ENCODE data around the gene CPM.

Gene CPM

DNA sequence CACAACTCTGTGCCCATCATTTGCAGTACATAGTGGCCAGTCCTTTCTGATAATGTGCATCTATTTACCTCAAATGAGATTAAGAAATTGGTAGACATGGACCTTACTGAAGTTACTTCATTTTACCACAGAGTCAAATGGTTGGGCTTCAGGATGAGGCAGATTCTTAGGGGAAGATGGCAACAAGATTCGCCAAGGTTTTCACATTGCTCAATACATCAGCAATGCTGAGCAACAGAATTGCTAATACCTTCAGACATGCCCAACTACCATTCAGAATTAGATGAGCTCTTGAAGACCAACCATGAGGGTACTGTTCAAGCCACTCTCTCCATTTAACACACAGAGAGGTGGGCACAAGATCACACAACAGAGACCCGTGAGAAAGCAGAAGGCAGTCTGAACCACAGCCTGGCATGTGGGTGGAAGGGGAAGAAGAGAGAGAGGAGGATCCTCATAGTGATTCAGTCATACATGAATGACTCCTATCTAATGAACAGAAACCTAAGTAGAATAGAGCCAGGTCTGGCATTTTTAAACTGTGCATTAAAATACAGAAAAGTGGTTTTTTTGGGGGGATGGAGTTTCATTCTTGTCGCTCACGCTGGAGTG lies 28.5 kb downstream of the CPM start:
- no peak for DNase-seq (ENCODE audit: low read depth)

DNA sequence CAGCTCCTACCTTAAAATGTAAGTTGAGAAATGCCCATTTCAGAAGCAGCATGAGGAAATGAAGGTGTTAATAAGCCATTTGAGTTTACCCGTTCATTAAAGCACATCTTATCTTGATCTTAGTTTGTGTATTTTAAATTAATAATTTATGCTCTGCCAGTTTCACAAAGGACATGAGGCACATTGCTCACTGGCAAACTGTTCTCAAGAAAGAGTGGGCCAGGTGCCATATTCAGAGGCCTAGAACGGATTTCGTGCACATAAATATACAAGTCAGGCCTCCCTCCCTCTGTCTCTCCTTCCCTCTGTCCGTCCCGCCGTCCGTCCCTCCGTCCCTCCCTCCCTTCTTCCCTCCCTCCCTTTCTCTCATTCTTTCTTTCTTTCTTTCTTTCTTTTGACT lies 29.5 kb downstream of the CPM start:
- no peak for DNase-seq (ENCODE audit: low read depth)

DNA sequence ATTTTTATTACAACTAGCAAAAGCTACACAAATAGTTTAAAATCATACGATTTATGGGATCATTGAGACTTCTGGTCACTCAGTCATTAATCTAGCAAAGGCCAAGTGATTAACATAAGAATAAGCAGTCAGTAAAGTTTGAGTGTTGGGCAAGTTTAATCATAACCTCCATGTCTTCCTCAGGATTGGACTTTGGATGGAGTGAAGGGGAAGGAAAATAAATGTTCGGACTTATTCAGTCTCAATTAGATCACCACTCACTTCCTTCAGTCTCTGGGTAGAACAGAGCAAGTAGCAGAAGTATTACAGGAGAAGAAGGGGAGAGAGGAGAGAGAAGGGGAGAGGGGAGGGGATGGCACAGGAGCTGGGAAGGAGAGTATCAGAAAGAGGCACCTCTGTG lies 31.4 kb downstream of the CPM start:
- DNase-seq (ENCODE audit: low read depth), result no peak

DNA sequence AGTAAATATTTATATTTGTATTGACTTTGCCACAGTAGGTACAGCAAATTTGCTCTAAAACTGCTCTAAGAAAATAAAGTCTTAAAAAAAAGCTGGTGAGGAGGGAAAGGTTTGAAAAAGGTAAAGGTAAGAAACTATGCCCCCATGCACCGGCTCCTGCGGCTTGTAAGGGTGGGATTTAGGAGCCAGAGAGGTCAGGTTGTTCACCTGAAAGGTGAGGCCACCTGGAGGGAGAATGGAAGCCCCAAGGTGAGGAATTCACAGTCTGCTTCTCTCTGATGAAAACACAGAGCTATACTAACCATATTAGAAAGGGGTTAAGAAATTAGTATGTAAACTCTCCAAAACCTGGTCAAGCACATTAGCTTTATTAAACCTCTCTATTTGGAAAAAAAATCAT lies 31.8 kb downstream of the CPM start:
- no peak for DNase-seq (ENCODE audit: low read depth)

- DNase-seq (ENCODE audit: low read depth), result no peak
Observed at GRCh38 chr12:68900241-68900640, 32.7 kb downstream of the CPM start.

GRCh38 chr12:68899251-68899771 lies 33.7 kb downstream of the CPM start:
- no peak for DNase-seq (ENCODE audit: low read depth)

- DNase-seq (ENCODE audit: low read depth), result no peak
Observed at GRCh38 chr12:68896881-68897540, 36.0 kb downstream of the CPM start.

DNA sequence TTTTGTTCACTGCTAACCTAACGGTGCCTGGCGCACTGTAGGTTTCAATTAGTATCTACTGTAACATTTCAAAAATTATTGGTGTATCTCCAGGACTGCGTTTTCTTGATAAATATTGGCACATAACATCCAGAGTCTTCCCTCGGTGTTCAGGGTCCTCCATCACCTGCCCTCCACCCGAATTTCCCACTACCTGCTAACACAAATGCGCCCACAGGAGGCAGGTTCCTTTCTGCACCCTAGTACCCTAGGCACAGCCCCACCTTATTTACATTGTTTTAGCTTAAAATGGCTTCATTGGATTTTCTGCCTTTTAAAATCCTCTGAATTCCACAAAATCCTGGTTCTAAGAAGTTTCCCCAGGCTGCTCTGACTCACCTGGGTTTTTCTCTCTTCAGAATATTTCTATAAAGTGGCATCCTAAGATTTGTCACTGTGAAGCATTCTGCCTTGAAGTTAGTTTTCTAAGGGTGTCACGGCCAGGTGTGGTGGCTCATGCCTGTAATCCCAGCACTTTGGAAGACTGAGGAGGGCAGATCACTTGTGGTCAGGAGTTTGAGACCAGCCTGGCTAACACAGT lies 38.6 kb downstream of the CPM start:
- DNase-seq (ENCODE audit: low read depth), result no peak

DNA sequence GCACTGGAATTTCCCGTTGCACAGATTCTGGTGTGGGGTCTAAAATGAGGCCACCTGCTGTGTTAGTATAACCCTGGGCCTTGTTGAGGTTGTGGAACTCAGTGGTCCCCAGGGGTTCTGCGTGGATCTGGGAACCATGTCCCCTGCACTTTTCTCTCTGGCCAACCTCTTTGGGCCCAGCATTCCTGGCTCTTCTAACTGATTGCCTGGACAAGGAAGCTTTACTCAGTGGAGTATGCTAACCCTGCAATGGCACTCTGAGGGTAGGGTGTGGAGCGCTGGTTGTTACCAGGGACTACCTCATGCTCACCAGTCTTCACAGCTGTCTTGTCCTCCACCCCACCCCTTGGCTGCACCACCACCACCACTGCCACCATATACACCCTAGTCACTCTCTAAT lies 39.2 kb downstream of the CPM start:
- DNase-seq (ENCODE audit: low read depth), result no peak

- no peak for DNase-seq (ENCODE audit: low read depth)
Observed at GRCh38 chr12:68893201-68893600, 39.8 kb downstream of the CPM start.

DNA sequence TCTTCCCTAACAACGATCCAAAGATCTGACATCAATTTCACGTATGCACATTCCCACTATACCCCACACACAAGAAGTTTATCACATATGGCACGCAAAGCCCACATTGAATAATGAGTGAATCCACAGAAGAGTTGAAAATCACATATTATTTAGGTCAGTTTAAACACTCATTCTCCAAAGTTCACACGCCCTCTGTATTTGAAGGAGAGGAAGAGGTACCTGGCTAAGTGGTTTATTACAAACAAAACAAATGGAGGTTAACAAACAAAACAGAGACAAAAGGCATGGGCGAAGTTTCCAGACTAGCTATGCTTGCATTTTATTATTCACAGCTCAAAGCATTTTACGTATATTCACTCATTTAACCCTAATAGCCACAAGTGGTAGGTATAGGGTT lies 41.8 kb downstream of the CPM start:
- no peak for DNase-seq (ENCODE audit: low read depth)

- no peak for DNase-seq (ENCODE audit: low read depth)
Observed at GRCh38 chr12:68890701-68891113, 42.3 kb downstream of the CPM start.

DNA sequence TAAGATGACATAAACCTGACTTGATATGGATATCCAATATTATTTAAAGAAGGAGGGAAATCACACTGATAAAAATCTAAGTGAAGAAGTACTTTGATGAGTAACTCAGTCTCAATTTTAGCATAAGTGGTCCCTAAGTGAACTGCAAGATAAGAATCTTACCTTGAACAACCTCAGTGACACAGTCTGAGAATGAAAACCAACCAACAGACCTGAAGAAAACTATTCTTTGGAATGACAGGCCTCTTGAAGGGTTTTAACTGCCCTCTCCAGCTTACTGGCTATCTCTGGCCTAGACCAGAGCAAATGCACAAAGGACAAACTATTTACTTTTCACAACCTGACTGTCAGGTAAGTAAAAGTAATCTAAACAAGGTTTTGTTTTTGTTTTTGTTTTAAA lies 44.7 kb downstream of the CPM start:
- DNase-seq (ENCODE audit: low read depth), result no peak

DNA sequence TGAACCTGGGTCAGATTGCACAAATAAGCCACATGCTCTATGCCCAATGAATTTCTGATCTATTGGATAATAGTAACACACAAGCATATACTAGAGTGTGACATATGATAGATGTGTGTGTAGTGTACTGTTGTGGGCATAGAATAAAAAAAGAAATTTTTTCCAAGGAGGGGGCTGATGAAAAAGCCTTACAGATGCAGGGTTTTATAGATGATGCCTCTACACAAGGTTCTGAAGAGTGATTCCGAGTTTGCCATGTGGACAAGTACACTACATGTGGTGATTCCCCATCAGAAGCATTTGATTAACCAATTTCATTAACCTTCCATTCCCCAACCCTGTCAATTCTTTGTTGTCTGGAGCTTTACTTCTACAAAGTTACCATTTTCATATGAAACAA lies 45.3 kb downstream of the CPM start:
- DNase-seq (ENCODE audit: low read depth), result no peak

GRCh38 chr12:68886636-68887572 lies 46.1 kb downstream of the CPM start:
- DNase-seq (ENCODE audit: low read depth), result no peak

DNA sequence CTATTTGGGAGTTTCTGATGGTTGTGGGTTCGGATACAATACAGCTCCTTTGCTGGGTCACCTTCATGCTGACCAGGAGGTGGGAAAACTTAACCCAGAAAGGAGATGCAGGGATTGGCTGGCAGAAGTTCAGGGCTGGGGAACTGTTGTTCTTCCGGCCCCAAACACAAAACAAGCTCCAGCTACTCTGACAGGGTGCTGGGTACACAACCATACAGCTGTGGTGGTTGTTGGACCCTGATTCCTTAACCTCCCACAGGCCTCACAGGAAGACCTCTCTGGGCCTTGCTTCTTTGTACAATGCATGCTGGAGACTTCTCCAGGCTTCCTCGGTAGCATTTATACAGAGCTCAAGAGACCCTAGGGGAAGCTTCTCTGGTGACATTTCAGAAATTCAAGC lies 47.6 kb downstream of the CPM start:
- DNase-seq (ENCODE audit: low read depth), result no peak

GRCh38 chr12:68884251-68884650 lies 48.7 kb downstream of the CPM start:
- no peak for DNase-seq (ENCODE audit: low read depth)

- DNase-seq (ENCODE audit: low read depth), result no peak
Observed at GRCh38 chr12:68883151-68883550, 49.8 kb downstream of the CPM start.

DNA sequence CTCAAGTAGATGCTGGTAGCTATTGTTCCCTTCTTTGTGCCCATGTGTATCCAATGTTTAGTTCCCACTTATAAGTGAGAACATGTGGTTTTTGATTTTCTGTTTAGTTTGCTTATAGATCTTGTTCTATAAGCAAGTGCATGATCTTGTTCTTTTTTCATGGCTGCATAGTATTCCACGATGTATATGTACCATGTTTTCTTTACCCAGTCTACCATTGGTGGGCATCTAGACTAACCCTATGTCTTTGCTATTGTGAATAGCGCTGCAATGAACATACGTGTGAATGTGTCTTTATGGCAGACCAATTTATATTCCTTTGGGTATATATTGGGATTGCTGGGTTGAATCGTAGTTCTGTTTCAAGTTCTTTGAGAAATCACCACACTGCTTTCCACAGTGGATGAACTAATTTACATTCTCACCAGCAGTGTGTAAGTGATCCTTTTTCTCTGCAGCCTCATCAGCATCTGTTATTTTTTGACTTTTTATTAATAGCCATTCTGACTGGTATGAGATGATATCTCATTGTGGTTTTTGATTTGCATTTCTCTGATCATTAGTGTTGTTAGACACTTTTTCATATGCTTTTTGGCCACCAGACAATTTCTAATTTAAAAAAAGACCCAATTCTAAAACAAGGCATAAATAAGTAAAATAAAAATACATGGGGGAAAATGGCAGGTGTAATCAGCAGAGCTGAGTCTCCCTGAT lies 50.6 kb downstream of the CPM start:
- no peak for DNase-seq (ENCODE audit: low read depth)

GRCh38 chr12:68880660-68881325 lies 52.2 kb downstream of the CPM start:
- no peak for DNase-seq (ENCODE audit: low read depth)

- DNase-seq (ENCODE audit: low read depth), result no peak
Observed at GRCh38 chr12:68878846-68879245, 54.1 kb downstream of the CPM start.
